Type B pancreatic cell (in vitro differentiated cells): ENCODE results near the gene ACOT11. TPM values are rescaled to one million over a fixed set of nuclear protein-coding genes. Genes with fewer than 3 reads are reported as not detected.
A peak's percentile ranks its signal among the peaks of the same experiment; 100 is the strongest.

Experiments
- DNase-seq: peaks from one replicate; pipeline ENCODE4 v3.0.0; 2021; ENCODE audit warnings: mixed read lengths; ENCODE audit not compliant: unreplicated experiment; ENCODE audit errors: extremely low spot score
- H3K27ac Mint-ChIP-seq: 2 replicates; pipeline ENCODE4 v1.8.0; 2021; ENCODE audit warnings: mild to moderate bottlenecking, mixed read lengths
- H3K27me3 Mint-ChIP-seq: 2 replicates; pipeline ENCODE4 v1.8.0; 2021; ENCODE audit warnings: mixed read lengths
- H3K36me3 Mint-ChIP-seq: 2 replicates; pipeline ENCODE4 v1.8.0; 2021; ENCODE audit warnings: mixed read lengths
- H3K4me1 Mint-ChIP-seq: one replicate; pipeline ENCODE4 v1.8.0; 2021; ENCODE audit warnings: mixed read lengths; ENCODE audit not compliant: unreplicated experiment
- H3K4me3 Mint-ChIP-seq: 2 replicates; pipeline ENCODE4 v1.8.0; 2021; ENCODE audit warnings: mild to moderate bottlenecking, mixed read lengths
- H3K9me3 Mint-ChIP-seq: 2 replicates; pipeline ENCODE4 v1.8.0; 2021; ENCODE audit warnings: mixed read lengths
- total RNA-seq: library from RNA; stranded (reverse); gene quantifications from 2 replicates; pipeline ENCODE4 v1.2.1, GENCODE V29; 2021; ENCODE audit warnings: low replicate concordance
- TF ChIP-seq, protein P1 (sequence below): fragments of 200-600 bp; sonication (generic); conservative IDR thresholded peaks from 2 replicates; pipeline ENCODE4 v1.5.0; 2021; ENCODE audit warnings: antibody characterized with exemption, mild to moderate bottlenecking

Gene ACOT11
- total RNA-seq, 1 donor from 2014 or later = 5.2 TPM

DNA sequence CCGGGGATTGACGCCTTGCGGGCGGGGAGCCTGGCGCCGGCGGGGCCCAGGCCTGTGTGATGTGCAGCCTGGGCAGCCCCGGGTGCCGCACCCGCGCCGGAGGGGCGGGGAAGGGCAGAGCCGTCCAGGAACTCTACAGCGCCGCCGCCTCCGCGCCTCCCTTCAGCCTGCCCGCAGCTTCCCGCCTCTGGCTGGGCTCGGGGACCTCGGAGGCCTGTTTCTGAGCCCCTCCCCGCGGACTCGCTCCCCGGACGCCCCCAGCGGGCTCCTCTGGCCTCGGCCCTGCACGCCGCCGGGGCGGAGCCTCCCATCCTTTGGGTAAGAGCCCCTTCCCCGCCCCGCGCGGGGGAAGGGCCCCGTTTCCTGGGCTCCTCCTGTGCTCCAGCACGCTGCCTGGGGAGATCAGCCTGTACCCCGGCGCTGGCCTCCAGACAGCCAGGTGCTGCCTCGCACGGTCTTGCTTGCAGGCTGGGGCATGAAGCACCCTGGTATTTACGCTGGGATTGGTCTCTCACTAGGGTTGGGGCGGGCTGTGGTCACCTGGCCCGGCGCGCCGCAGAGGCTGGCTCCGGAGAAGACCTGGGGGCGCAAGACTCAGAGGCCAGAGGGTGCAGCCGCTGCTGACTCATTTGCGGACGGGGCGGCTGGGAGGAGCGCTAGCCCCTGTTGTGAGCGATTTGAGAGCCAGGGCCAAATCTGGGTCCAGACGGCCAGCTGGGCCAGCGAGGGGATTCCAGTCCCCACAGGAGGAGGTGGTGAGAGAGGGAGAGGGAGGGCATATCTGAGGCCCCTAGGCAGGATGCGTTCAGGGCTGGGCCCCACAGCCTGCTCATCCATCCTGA is 5.7 kb upstream of the ACOT11 start:
- H3K27ac Mint-ChIP-seq = peak overlapping the region; percentile 73
- peaks cover 16% of the 10 kb centered on the region for H3K27me3 Mint-ChIP-seq
- H3K36me3 Mint-ChIP-seq = no peaks in the 10 kb centered on the region
- H3K4me1 Mint-ChIP-seq = peaks cover 19% of the 10 kb centered on the region
- DNase-seq = peak; percentile 78
- TF ChIP-seq, protein P1, sequence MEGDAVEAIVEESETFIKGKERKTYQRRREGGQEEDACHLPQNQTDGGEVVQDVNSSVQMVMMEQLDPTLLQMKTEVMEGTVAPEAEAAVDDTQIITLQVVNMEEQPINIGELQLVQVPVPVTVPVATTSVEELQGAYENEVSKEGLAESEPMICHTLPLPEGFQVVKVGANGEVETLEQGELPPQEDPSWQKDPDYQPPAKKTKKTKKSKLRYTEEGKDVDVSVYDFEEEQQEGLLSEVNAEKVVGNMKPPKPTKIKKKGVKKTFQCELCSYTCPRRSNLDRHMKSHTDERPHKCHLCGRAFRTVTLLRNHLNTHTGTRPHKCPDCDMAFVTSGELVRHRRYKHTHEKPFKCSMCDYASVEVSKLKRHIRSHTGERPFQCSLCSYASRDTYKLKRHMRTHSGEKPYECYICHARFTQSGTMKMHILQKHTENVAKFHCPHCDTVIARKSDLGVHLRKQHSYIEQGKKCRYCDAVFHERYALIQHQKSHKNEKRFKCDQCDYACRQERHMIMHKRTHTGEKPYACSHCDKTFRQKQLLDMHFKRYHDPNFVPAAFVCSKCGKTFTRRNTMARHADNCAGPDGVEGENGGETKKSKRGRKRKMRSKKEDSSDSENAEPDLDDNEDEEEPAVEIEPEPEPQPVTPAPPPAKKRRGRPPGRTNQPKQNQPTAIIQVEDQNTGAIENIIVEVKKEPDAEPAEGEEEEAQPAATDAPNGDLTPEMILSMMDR = peak; percentile 57
- H3K9me3 Mint-ChIP-seq = no peaks in the 10 kb centered on the region
- peak overlapping the region; percentile 86 for H3K4me3 Mint-ChIP-seq

DNA sequence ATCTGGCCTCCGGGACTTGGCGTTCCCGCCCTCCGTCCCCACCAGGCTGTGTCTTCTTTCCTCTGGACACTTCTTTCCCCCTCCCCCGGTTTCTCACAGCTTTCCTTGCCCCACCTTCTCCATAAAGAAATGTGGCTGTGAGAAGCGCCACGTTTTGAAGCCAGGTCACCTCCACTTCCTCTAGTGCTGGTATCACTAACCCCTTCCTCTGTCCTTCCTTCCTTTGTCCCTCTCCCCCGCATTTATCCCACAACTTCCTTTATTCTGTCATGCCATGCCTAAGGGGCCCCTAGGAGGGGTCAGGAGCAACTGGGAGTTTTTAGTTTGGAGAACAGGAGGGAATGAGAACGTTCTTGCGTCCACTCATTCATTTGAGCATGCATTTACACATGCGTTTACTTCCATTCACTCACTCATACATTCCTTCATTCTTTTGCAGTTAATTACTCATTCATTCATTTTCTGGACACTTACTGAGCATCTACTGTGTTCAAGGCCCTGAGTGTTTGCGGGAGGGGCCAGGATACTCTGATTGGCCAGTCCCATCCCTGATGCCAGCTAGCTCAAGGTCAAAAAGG is 5.0 kb upstream of the ACOT11 start:
- TF ChIP-seq, protein P1 = no peak
- peak overlapping the region; percentile 73 for H3K27ac Mint-ChIP-seq
- H3K27me3 Mint-ChIP-seq = peaks cover 13% of the 10 kb centered on the region
- H3K4me1 Mint-ChIP-seq = peaks cover 19% of the 10 kb centered on the region
- H3K4me3 Mint-ChIP-seq = peak overlapping the region; percentile 86
- no peak for DNase-seq
- H3K9me3 Mint-ChIP-seq = no peaks in the 10 kb centered on the region
- H3K36me3 Mint-ChIP-seq = no peaks in the 10 kb centered on the region

DNA sequence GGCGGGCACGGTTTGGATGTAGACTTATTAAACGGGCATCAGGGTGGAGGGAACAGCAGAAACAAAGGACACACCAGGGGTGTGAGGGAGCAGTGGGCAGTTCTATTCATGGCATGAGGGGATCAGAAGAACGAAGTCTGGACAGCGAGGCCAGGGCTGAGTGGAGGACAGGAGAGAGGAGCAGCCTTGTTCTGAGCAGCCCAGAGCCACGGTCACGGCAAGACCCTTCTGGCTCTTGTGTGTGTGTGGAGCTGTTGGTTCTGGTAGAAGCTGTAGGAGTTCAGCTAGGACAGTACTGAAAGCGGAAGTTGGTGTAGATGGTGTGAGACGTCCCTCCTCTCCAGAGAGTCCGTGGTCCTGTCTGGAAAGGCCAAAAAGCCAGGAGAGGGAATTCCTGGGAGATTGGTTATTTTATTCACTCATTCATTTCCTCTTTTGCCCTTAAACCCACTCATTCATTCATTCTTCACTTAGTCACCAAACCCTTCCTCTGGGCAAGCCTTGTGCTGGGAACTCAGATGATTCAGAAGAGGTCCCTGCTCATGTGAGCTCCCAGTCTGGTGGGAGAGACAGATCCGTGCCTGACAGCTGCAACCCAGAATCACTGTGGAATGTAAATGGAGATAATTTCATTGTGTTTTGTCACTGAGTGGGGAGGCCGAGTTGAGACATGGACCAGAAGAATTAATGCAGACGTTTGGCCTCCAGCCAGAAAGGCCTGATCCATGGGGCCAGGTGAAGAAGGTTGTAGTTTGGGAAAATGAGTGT is 4.1 kb upstream of the ACOT11 start:
- Mint-ChIP-seq H3K4me3 (peak overlapping the region; percentile 86), H3K4me1 (peaks cover 24% of the 10 kb centered on the region), H3K27me3 (peaks cover 13% of the 10 kb centered on the region), H3K27ac (peak overlapping the region; percentile 57), H3K9me3 (no peaks in the 10 kb centered on the region), H3K36me3 (no peaks in the 10 kb centered on the region)
- peak; percentile 62 for DNase-seq
- TF ChIP-seq, protein P1 = no peak

DNA sequence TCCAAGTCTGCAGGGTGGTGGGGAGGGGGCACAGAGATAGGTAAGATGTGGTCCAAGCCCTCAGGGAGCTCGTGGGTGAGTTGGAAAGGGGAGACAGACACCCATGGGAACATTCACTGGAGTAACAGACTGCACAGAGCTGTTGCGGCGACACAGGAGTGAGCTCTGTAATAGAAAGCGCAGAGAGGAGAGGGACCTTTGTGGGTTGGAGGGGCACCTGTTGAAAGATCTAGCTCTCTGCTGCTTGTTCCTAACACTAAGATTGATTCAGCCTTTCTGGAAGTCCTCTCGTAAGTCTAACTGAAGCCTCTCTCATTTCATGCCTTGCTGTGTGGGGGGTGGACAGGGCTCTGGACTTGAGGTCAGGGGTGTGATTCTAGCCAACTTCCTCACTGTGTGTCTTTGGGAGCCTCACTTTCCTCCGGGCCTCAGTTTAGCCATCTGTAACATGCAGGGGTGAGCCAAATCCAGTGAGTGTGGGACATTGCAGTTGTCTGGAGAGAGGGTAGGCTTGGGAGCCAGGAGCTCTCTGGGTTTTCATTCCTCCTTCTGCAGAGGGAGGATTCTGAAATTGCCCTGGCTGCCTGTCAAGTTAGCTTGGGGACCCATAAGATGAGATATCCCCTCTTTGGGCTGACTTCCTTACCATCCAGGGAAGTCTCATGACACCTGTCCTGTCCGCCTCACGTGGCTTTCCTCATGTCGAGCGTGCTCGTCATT is 2.0 kb upstream of the ACOT11 start:
- peaks cover 13% of the 10 kb centered on the region for H3K27me3 Mint-ChIP-seq
- DNase-seq = peak; percentile 54
- TF ChIP-seq, protein P1 = no peak
- H3K4me1 Mint-ChIP-seq = peaks cover 32% of the 10 kb centered on the region
- H3K27ac Mint-ChIP-seq = no peak overlapping the region
- H3K36me3 Mint-ChIP-seq = no peaks in the 10 kb centered on the region
- no peak overlapping the region for H3K4me3 Mint-ChIP-seq
- no peaks in the 10 kb centered on the region for H3K9me3 Mint-ChIP-seq
